CD4-positive, alpha-beta T cell treated with Interferon gamma for 1 hour (primary cell): ENCODE data around the gene TEX53.
A peak's percentile ranks its signal among the peaks of the same experiment; 100 is the strongest.

ENCODE experiments used
- DNase-seq: peaks from one replicate; pipeline ENCODE4 v3.0.0-alpha.2; 2020

TEX53 gene

GRCh38 chr9:114657705-114658104, at the start of gene TEX53:
TSS of gene TEX53 (minus strand) at chr9:114657805. CDS start at chr9:114657774, 31 bp downstream.
- DNase-seq = no peak

- DNase-seq = no peak
Measured at GRCh38 chr9:114706711-114707110, 49.1 kb upstream of the TEX53 start.

- no peak for DNase-seq
Measured at GRCh38 chr9:114701988-114702387, 44.4 kb upstream of the TEX53 start.

DNA sequence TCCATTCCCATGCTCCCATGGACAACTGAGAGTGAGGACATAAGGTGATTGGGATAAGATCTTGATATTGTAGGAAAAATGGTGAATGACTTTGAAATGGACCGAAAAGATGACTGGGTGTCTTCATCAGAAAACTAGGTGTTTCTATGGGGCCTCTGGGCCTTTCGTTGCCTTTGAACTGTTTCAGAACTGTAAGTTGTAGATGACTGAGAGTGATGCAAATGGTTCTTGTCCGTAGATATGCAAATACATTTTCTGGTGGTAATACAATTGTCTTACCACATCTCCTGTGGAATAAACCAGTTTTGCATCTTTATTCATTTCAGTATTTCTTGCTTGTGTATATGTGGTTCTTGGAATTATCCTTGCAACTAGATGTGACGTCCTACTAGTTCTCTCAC, 40.3 kb upstream of the TEX53 start:
- no peak for DNase-seq

- DNase-seq = no peak
Measured at GRCh38 chr9:114696814-114697544, 39.4 kb upstream of the TEX53 start.

DNA sequence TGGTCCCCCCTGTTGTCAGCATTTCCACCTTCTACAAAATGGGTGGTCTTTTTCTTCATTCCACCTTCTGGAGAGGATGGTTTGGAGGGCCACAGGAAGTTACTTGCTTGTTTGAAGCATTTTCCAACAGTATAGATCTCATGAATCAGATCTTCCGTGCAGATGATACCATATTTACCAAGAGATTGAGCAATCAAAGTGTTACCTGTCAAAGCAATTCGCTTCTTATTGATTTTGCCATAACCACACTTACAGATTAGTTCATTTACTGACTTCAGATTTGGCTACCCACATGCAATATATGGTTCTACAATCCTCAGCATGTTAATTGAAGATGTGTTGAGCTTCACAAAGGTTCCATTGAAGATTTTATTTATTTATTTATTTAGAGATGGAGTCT, 38.3 kb upstream of the TEX53 start:
- DNase-seq = no peak

DNA sequence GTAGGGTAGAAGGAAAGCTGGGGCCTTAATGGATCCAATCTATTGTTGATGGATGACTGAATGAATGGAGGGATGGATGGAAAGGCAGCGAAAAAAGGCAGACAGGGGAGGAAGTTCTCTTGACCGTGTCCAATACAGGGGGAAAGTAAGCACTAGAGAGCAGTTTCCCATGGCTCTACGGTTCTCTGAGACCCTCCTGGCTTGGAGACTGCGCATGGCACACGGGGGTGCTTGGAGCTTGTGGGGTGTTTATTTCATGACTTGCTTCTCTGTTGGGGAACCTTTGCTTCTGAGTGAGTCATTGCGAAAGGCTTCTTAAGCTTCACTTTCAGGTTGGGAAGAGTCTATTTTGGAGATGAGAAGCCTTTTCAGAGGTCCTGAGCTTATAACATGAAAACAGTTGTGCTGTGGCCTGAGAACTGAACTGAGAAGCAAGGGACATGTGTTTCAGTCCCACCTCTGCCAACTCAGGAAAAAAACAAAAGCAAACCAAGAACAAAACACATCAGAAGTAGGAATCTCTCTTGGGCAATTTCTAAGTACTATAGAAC, 37.2 kb upstream of the TEX53 start:
- no peak for DNase-seq

- DNase-seq = no peak
Measured at GRCh38 chr9:114694146-114694545, 36.5 kb upstream of the TEX53 start.

- DNase-seq = no peak
Measured at GRCh38 chr9:114693248-114693855, 35.7 kb upstream of the TEX53 start.

GRCh38 chr9:114691956-114692295, 34.3 kb upstream of the TEX53 start:
- no peak for DNase-seq

GRCh38 chr9:114691046-114691955, 33.7 kb upstream of the TEX53 start:
- no peak for DNase-seq

- DNase-seq = no peak
Measured at GRCh38 chr9:114690308-114690707, 32.7 kb upstream of the TEX53 start.

DNA sequence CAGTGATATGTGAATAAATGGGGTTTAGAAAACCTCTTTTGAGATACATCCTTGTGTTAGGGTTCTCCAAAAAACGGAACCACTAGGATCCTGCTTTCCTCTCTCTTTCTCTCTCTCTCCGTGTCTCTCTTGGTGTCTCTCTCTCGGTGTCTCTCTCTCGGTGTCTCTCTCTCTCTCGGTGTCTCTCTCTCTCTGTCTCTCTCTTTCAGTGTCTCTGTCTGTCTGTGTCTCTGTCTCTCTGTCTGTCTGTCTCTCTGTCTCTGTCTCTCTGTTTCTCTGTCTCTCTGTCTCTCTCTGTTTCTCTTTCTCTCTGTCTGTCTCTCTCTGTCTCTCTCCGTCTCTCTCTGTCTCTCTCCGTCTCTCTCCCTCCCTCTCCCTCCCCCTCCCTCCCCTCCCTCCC, 32.2 kb upstream of the TEX53 start:
- no peak for DNase-seq

GRCh38 chr9:114688909-114689610, 31.5 kb upstream of the TEX53 start:
- DNase-seq = no peak

- DNase-seq = no peak
Measured at GRCh38 chr9:114688379-114688778, 30.8 kb upstream of the TEX53 start.

- DNase-seq = no peak
Measured at GRCh38 chr9:114687034-114687433, 29.4 kb upstream of the TEX53 start.

DNA sequence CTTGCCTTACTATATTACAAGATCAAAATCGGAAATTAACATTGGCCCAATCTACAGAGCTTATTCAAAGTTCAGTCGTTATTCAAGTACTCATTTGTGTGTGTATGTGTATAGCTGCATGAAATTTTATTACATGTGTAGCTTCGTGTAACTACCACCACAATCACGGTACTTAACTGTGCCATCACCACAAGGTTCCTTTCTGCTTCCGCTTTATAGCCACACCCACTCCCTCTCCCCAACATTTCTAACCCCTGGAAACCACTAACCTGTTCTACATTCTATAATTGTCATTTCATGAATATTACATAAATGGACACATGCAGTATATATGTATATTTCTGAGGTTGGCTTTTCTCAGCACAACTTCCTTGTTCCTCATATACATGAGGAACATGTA, 28.3 kb upstream of the TEX53 start:
- DNase-seq = no peak

DNA sequence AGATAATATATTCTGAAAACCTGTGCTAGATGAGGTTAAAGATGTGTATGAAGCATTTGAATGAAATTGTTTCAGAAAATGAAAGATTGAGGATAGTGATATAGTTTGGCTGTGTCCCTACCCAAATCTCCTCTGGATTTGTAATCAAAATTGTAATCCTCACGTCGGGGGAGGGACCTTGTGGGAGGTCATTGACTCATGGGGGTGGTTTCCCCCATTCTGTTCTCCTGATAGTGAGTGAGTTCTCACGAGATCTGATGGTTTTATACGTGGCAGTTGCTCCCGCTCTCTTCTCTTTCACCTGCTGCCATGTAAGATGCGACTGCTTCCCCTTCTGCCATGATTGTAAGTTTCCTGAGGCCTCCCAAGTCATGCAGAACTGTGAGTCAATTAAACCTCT, 26.4 kb upstream of the TEX53 start:
- no peak for DNase-seq

GRCh38 chr9:114682846-114683245, 25.2 kb upstream of the TEX53 start:
- DNase-seq = no peak

DNA sequence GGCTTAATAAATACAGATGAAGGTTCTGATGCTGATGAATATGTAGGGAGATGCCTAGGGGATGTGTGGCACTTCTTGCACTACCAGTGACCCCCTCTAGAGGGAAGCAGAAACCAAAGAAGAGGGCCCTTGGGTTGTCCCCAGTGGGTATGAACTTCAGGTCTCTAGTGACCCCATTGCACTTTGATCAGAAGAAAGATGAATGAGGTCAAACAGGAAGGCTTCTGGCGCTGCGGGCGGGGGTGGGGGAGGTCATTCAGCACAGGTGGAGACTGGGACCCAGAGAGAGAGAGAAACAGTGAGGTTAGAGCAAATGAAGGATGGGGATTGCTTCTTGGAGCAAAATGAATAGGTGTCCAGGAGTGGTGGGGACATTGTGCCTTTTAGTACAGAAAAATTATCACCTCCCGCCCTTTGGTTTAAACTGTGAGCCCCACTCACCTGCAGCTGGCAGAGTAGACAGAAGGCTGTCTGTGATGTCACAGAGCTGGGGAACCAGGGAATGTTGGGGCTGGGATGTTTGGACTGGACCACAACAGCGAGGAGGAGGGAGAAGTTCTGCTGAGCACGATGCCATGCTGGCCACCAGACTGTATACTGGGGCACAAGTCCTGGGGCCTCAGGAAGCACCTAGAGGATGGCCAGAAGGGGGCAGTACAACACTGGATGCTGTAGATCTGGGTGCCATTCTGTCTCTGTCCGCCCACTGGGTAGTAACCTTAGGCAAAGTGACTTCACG, 24.2 kb upstream of the TEX53 start, which contains the start of gene TEX48:
TSS of gene TEX48 (minus strand) at position 599 of the 739 bp plus-strand sequence. CDS start 10,469 bp downstream, outside the sequence.
- peak; percentile 72 for DNase-seq

- DNase-seq = no peak
Measured at GRCh38 chr9:114680259-114681001, 22.8 kb upstream of the TEX53 start.
